Transverse colon (tissue), 4 donors: ENCODE measurements around the gene CCDC178. TPM values are rescaled to one million over a fixed set of nuclear protein-coding genes. Genes with fewer than 3 reads are reported as not detected.

Source experiments
- DNase-seq: peaks from one replicate; pipeline ENCODE4 v3.0.0-alpha.2; 2019
- H3K27ac ChIP-seq, 4 donors: fragments of 200-600 bp; sonication (generic); 2 replicates each; pipeline ENCODE4 v1.5.1; 2016 to 2018; ENCODE audit warnings: inconsistent platforms in 4 of 4
- H3K27me3 ChIP-seq: fragments of 200-600 bp; sonication (generic); 2 replicates; pipeline ENCODE4 v1.5.1; 2017; ENCODE audit warnings: inconsistent platforms
- H3K36me3 ChIP-seq, 4 donors: fragments of 200-600 bp; sonication (generic); 2 replicates each; pipeline ENCODE4 v1.5.1; 2017 to 2019; ENCODE audit warnings: inconsistent platforms in 4 of 4
- H3K4me1 ChIP-seq, 4 donors: fragments of 200-600 bp; sonication (generic); 2 replicates each; pipeline ENCODE4 v1.5.1; 2017 to 2020; ENCODE audit warnings: inconsistent platforms in 4 of 4
- H3K4me3 ChIP-seq, 4 donors: fragments of 200-600 bp; sonication (generic); 1 replicate in 1 of 4; 2 replicates in 3 of 4; pipeline versions ENCODE4 v1.5.1 to v1.6.1; 2017 to 2019; ENCODE audit warnings: inconsistent platforms in 4 of 4
- H3K9me3 ChIP-seq, 2 donors: fragments of 200-600 bp; sonication (generic); 2 replicates each; pipeline ENCODE4 v1.5.1; 2017 to 2019; ENCODE audit warnings: inconsistent platforms in 2 of 2
- CTCF ChIP-seq, 5 experiments: fragments of 200-600 bp in 3 of 5; fragments of 450-650 bp in 2 of 5; sonication (generic) in 3 of 5; IDR thresholded peaks; 1 replicate in 2 of 5; 2 replicates in 3 of 5; pipeline ENCODE4 v1.5.1; 2016 to 2017; ENCODE audit warnings: antibody characterized with exemption in 5 of 5, inconsistent platforms in 3 of 5, mild to moderate bottlenecking in 2 of 5, moderate library complexity in 1 of 5
- EP300 ChIP-seq: sonication (generic); formaldehyde crosslinking; IDR thresholded peaks from one replicate; pipeline ENCODE4 v1.6.1; 2017; ENCODE audit warnings: antibody characterized with exemption, low read depth
- POLR2A ChIP-seq: fragments of 450-650 bp; IDR thresholded peaks from one replicate; pipeline ENCODE4 v1.6.1; 2016; ENCODE audit warnings: antibody characterized with exemption, mild to moderate bottlenecking, moderate library complexity
- POLR2AphosphoS5 ChIP-seq, 3 donors: sonication (generic); formaldehyde crosslinking; IDR thresholded peaks; one replicate each; pipeline ENCODE4 v1.6.1; 2016; ENCODE audit warnings: antibody characterized with exemption in 3 of 3
- WGBS, 2 donors: methylation state at CpG; one replicate each; pipeline ENCODE4 v1.1.5; 2018; ENCODE audit warnings: low coverage in 1 of 2; 5-methylcytosine and 5-hydroxymethylcytosine counted together
- in situ Hi-C, 4 donors: fragments of 200-750 bp; cut with MboI; loops; one replicate each; pipeline versions ENCODE4 v1.15.0 to v1.15.1; 2017; ENCODE audit warnings: low sequenced_read_pairs in 3 of 4, low pct_ligation_motif_present in 1 of 4, low pct_unique_long_range_greater_than_20kb in 1 of 4
- intact Hi-C: fragments of 100-400 bp; cut with DNase I; formaldehyde crosslinking; loops from one replicate; pipeline ENCODE4 v1.15.1; 2023; ENCODE audit warnings: low total_unique reads
- total RNA-seq, 4 donors: library from RNA; depleted of rRNA; stranded (reverse); fragments of >200 nt; gene quantifications; one replicate each; pipeline ENCODE4 v1.1.0, GENCODE V29; 2016

The CCDC178 gene
- total RNA-seq, 4 donors from 2014 or later = 131 TPM; not detected in 3

GRCh38 chr18:33184958-33185357, 255.6 kb downstream of the CCDC178 start:
- H3K36me3 ChIP-seq = no peaks in the 10 kb centered on the region
- no peak for TF ChIP-seq POLR2AphosphoS5 (IDR thresholded peaks at IDR 0.05)
- no peak for TF ChIP-seq POLR2A
- TF ChIP-seq EP300 = no peak
- no peak for TF ChIP-seq CTCF (IDR thresholded peaks at IDR 0.05)
- H3K9me3 ChIP-seq = no peaks in the 10 kb centered on the region
- H3K27me3 ChIP-seq = no peaks in the 10 kb centered on the region
- in situ Hi-C loops (no loop called here), intact Hi-C loops (loop anchor here (10.0 kb wide), 1 partner anchor 60 kb away; no protein-coding TSS in a partner anchor)
- H3K4me1 ChIP-seq = no peaks in the 10 kb centered on the region
- DNase-seq = no peak
- no peak overlapping the region for H3K4me3 ChIP-seq
- 47 to 75% methylated on average over 3 of the region's 3 CpGs for WGBS, 2 donors
- H3K27ac ChIP-seq = no peak overlapping the region

GRCh38 chr18:33184175-33184574, 256.3 kb downstream of the CCDC178 start:
- intact Hi-C loops = loop anchor here (10.0 kb wide), 1 partner anchor 59 kb away; no protein-coding TSS in a partner anchor
- H3K9me3 ChIP-seq = no peaks in the 10 kb centered on the region
- H3K27me3 ChIP-seq = no peaks in the 10 kb centered on the region
- in situ Hi-C loops = no loop called here
- no peak for TF ChIP-seq EP300
- TF ChIP-seq POLR2A = no peak
- TF ChIP-seq CTCF (IDR thresholded peaks at IDR 0.05) = no peak
- no peaks in the 10 kb centered on the region for H3K4me1 ChIP-seq
- DNase-seq = no peak
- H3K27ac ChIP-seq = no peak overlapping the region
- no peaks in the 10 kb centered on the region for H3K36me3 ChIP-seq
- 31 to 34% methylated on average over 3 of the region's 3 CpGs for WGBS, 2 donors
- no peak overlapping the region for H3K4me3 ChIP-seq

- Histone ChIP-seq H3K27me3 (no peaks in the 10 kb centered on the region), H3K4me3 (no peak overlapping the region), H3K36me3 (no peaks in the 10 kb centered on the region), H3K9me3 (no peaks in the 10 kb centered on the region), H3K4me1 (no peaks in the 10 kb centered on the region), H3K27ac (no peak overlapping the region)
- in situ Hi-C loops = no loop called here
- DNase-seq = no peak
- TF ChIP-seq EP300 (no peak), POLR2A (no peak), POLR2AphosphoS5 (IDR thresholded peaks at IDR 0.05) (no peak), CTCF (IDR thresholded peaks at IDR 0.05) (no peak)
- 74 to 92% methylated on average over 4 of the region's 4 CpGs for WGBS, 2 donors
- intact Hi-C loops = loop anchor here (10.0 kb wide), 1 partner anchor 58 kb away; no protein-coding TSS in a partner anchor
Measured at GRCh38 chr18:33183136-33183535, 257.4 kb downstream of the CCDC178 start.

GRCh38 chr18:33181016-33181415, 259.5 kb downstream of the CCDC178 start:
- 71 to 85% methylated on average over 2 of the region's 2 CpGs for whole genome bisulfite sequencing, 2 donors
- no peaks in the 10 kb centered on the region for H3K4me1 ChIP-seq
- intact Hi-C loops (loop anchor here (10.0 kb wide), 1 partner anchor 56 kb away; no protein-coding TSS in a partner anchor), in situ Hi-C loops (no loop called here)
- H3K27me3 ChIP-seq = no peaks in the 10 kb centered on the region
- no peak overlapping the region for H3K27ac ChIP-seq
- H3K36me3 ChIP-seq = no peaks in the 10 kb centered on the region
- TF ChIP-seq EP300 (no peak), CTCF (IDR thresholded peaks at IDR 0.05) (no peak), POLR2AphosphoS5 (IDR thresholded peaks at IDR 0.05) (no peak), POLR2A (no peak)
- no peaks in the 10 kb centered on the region for H3K9me3 ChIP-seq
- DNase-seq = no peak
- H3K4me3 ChIP-seq = no peak overlapping the region
